ENCODE data around the gene DNHD1.

DNA sequence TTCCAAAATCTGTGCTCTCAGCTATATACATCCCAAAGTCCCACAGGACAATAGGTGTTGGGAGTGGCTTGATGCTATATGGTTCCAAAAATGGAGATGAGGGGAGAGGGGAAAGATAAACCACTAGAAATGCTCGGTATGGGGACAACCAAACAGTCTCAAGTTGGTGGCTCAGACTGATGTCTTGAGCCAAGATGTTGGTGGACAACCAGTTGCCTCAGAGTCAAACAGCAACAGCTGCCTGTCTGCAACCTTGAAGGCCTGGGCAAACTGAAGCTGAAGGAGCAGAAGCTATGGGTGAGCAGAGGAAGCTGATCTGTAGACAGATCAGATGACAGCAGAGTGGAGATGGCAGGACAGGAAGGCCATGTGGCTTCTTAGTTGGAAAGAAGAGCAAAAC lies 102.4 kb downstream of the DNHD1 start:
- TF ChIP-seq SMAD4 (CRISPR knock-in tag; conservative IDR thresholded peaks at IDR 0.05) (no peak), USF1 (CRISPR knock-in tag; IDR thresholded peaks at IDR 0.05) (no peak), FOXK1 (CRISPR knock-in tag; IDR thresholded peaks at IDR 0.05; ENCODE audit: borderline replicate concordance) (no peak), CHD2 (IDR thresholded peaks at IDR 0.05; ENCODE audit: low read depth, low read length) (no peak), CHD1 (IDR thresholded peaks at IDR 0.05; ENCODE audit: low read length) (no peak), CCNT2 (IDR thresholded peaks at IDR 0.05; ENCODE audit: borderline replicate concordance, extremely low read depth, insufficient read length, low read depth, low read length) (no peak), POLR2AphosphoS5 (IDR thresholded peaks at IDR 0.05; ENCODE audit: control insufficient read depth, insufficient read depth, low read depth, low read length) (no peak)
- TF ChIP-seq, protein P1, sequence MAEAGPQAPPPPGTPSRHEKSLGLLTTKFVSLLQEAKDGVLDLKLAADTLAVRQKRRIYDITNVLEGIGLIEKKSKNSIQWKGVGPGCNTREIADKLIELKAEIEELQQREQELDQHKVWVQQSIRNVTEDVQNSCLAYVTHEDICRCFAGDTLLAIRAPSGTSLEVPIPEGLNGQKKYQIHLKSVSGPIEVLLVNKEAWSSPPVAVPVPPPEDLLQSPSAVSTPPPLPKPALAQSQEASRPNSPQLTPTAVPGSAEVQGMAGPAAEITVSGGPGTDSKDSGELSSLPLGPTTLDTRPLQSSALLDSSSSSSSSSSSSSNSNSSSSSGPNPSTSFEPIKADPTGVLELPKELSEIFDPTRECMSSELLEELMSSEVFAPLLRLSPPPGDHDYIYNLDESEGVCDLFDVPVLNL (CRISPR knock-in tag; IDR thresholded peaks at IDR 0.05; ENCODE audit: low read depth) = no peak
- TF ChIP-seq, protein P2, sequence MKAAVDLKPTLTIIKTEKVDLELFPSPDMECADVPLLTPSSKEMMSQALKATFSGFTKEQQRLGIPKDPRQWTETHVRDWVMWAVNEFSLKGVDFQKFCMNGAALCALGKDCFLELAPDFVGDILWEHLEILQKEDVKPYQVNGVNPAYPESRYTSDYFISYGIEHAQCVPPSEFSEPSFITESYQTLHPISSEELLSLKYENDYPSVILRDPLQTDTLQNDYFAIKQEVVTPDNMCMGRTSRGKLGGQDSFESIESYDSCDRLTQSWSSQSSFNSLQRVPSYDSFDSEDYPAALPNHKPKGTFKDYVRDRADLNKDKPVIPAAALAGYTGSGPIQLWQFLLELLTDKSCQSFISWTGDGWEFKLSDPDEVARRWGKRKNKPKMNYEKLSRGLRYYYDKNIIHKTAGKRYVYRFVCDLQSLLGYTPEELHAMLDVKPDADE (conservative IDR thresholded peaks at IDR 0.05; ENCODE audit: control insufficient read depth, low read depth, low read length) = no peak
